GM18907 (cell line): ENCODE results near the gene NKAPD1.
A peak's percentile ranks its signal among the peaks of the same experiment; 100 is the strongest.
"Not testable (repeated sequence)": the region's sequence is repeated elsewhere in the genome, so short reads cannot be mapped to it uniquely, and the experiment has no call there.

Experiments used
- ATAC-seq: cut with Tn5 transposase; IDR thresholded peaks from one replicate; pipeline ENCODE4 v1.9.1; 2021; ENCODE audit warnings: mild to moderate bottlenecking, moderate library complexity; ENCODE audit not compliant: unreplicated experiment

Gene NKAPD1, protein sequence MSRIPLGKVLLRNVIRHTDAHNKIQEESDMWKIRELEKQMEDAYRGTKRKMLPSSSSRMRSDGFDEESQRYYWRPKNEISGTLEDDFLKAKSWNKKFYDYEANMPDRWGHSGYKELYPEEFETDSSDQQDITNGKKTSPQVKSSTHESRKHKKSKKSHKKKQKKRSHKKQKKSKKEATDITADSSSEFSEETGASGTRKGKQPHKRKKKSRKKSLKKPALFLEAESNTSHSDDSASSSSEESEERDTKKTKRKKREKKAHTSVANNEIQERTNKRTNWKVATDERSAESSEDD

DNA sequence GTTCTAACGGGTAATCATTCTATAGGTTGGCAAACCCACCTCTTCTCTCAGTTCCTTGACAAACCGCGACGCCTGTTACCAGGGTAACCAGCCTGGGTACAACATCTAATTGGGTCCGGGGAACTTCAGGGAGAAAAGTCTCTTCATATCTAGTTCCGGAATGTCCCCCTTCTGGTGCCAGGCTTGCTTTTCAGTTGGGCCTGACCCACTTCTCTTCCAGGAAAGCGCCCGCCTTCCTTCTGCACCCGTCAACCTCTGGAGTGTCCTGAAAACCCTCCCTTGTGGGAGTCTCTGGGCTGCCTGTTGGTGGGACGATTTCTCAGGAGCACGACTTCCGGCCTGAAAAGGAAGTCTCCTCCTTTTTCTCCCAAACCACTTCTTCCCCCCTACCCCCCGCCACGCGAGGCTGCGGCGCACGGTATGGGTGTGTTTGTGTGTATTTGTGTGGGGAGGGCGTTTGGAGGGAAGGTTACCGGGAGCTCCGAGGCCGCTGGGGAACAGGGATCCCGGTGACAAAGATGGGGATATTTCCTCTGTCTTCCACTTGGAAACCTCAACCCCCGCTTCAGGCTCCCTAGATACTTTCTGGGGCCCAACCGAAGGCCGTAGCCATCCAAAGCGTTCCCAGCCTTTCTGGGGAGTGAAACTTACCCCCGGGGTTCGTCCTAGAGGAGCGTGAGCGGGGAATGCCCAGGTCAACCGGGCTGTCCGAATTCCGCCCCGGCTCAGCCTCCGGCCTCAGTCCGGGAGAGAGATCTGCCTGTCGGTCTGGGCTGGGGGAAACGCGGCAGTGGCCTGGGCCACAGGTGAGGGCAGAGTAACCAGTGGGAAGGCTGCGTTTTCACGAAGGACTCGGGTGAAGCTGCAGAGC lies at the start of gene NKAPD1, which contains the start of gene PIH1D2:
Gene NKAPD1 (plus strand): TSS at position 359 of the 871 bp plus-strand sequence. CDS start 1,276 bp downstream, outside the sequence.
Gene PIH1D2 (minus strand): TSS at position 77 of the 871 bp plus-strand sequence. CDS start 843 bp downstream, outside the sequence.
- peak; percentile 91 for ATAC-seq

DNA sequence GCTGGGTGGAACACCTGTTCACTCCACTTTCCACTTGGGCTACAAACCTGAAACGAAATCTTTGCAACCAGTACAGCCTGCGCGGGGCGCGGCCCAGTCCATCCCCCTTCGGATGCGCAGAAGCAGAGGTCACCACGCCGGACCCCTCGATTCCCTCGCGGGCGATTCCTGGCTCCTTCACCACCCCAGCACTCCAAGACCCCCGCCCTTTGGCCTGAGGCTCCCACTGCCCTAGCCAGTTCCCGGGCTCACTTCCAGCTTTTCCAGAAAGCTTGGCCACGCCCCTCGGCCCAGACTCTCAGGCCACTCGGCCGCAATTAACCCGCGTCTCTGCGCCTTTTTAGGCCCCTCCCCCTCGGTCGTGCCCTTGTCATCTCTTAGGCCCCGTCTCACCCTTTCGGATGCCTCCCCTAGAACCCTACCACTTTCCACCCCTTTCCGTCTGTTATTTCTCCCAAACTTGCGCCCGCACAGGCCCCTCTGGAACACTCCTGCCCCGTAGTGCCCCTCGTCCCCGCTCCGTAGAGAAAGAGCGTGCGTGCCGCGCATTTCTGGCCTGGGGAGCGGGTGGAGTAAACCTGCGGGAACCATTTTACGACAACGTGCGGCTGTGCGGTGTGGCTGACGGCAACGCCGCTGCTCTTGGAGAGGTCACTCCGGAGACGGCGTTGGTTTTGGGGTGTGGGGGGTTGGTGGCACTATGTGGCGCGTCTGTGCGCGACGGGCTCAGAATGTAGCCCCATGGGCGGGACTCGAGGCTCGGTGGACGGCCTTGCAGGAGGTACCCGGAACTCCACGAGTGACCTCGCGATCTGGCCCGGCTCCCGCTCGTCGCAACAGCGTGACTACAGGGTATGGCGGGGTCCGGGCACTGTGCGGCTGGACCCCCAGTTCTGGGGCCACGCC lies 49.1 kb upstream of the NKAPD1 start, which contains the start of gene DLAT:
Gene DLAT (plus strand): TSS at position 636 of the 906 bp plus-strand sequence. CDS start 65 bp downstream, at position 701.
- ATAC-seq, result peak; percentile 81

DNA sequence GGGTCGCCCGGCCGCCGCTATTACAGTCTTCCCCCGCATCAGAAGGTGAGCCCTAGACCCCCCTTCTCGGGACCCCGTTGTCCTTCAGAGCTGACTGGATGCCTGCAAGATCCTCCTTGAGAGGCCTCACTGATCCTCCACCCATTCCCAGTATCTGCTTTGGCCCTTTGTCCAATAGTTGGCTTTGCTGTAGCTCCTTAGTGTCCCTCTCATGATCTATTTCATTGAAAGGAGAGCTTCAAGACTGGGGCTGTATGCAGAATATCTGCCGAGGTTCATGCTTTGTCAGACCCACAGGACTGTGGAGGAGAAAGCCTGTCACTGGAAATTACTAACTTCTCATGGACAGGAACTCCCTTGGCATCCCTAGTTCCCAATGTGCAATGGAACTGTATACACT lies 48.4 kb upstream of the NKAPD1 start:
- ATAC-seq, result peak; percentile 7

DNA sequence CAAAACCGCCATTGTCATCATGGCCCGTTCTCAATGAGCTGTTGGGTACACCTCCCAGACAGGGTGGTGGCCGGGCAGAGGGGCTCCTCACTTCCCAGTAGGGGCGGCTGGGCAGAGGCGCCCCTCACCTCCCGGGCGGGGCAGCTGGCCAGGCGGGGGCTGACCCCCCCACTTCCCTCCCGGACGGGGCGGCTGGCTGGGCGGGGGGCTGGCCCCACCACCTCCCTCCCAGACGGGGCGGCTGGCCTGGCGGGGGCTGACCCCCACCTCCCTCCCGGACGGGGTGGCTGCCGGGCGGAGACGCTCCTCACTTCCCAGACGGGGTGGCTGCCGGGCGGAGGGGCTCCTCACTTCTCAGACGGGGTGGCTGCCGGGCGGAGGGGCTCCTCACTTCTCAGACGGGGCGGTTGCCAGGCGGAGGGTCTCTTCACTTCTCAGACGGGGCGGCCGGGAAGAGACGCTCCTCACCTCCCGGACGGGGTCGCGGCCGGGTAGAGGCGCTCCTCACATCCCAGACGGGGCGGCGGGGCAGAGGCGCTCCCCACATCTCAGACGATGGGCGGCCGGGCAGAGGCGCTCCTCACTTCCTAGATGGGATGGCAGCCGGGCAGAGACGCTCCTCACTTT lies 47.2 kb upstream of the NKAPD1 start:
- ATAC-seq, result not testable (repeated sequence)

DNA sequence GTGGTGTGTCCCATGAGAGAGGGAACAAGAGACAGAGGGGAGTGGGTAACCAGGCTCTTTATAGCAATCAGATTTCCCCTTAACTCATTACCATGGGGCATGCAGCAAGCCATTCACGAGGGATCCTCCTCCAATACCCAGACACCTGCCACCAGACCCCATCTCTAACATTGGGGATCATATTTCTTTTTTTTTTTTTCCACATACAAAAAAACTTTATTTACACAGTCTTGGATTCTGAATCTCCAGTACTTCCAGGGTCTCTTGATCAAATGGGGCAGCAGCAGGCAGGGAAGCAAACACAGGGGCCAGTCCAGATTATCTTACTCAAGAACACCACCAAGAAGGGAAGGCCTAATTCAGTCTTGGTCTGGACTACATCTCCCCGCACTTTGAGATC lies 44.6 kb upstream of the NKAPD1 start:
- no peak for ATAC-seq

DNA sequence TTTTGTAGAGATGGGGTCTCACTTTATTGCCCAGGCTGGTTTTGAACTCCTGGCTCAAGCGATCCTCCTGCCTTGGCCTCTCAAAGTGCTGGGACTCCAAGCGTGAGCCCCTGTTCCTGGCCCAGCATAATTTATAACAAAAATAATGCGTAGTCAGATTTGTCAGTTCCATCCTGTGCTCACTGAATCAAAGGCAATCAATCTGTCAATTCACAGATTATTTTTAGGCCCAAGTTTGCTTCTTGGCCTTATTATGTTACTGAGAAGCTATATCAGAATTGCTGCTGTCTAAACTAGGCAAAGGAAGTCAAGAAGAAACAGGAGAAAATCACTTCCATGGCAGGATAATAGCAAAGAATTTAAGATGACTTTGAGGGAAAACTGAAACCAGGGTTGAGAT lies 40.2 kb upstream of the NKAPD1 start:
- no peak for ATAC-seq

DNA sequence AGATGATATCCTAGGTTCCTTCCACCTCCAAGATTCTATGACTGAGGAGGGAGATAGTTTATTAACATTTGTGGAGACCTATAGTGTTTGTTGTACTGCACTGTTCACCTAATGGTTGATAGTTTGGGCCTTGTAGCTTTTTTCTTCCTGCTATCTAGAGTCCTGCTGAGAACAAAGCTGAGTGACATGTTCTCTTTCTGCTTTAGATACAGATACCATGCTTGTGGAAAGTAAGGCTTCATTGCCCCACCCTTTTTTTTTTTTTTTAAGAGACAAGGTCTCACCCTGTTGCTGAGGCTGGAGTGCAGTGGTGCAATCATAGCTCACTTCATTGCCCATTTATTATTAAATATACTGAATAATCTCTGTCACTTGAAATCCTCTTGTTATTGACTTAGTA lies 36.6 kb upstream of the NKAPD1 start:
- ATAC-seq, result no peak

DNA sequence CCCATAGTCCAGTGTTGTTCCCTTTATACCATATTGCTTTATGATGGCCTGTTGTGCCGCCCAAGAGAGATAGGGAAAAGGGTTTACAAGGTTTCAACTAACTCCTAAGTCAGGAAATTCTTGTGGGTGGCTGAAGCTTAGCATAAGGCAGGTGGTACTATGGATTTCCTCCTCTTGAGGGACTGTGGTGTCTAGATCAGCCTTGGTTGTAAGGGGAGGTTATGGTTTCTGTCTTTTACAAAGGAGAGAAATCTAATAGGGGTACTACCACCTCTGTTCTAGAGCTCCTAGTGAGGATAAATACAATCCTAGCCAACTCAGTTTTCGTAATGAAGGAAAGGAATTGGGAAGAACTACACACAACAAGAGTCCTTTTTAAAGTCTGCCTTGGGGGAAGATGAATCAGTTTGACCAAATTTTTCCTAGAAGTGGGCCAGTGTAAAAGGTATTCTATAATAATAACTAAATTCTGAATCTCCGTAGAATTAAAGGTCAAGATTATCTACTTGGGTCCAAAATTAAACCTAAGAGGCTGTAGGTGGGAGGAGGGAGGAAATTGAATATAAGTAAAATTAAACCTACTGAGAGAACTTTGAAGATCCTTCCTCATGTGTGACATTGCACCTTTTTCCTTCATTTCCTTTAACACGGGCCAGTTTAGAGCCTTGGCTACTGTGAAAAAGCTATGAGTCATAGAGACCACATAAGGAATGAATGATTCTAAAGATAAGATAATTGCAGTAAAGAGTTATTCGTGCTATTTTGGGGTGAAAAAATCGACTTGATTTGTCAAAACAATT lies 31.7 kb upstream of the NKAPD1 start:
- ATAC-seq, result no peak

DNA sequence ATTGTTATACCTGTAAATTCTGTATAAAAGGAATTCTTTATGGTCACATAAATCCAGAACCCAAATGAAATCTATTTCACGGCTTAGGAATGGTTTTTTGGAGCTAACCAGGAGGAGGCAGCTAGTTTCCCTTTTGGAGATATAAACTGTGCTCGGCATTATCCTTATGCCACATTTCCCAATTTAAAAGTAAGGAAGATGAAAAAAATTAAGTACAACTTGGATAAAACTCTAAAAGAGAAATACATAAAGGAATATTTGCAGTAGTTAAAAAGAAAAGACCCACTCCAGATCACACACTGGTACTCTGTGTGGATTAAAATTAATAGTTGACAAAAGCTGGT lies 31.2 kb upstream of the NKAPD1 start:
- ATAC-seq, result no peak

DNA sequence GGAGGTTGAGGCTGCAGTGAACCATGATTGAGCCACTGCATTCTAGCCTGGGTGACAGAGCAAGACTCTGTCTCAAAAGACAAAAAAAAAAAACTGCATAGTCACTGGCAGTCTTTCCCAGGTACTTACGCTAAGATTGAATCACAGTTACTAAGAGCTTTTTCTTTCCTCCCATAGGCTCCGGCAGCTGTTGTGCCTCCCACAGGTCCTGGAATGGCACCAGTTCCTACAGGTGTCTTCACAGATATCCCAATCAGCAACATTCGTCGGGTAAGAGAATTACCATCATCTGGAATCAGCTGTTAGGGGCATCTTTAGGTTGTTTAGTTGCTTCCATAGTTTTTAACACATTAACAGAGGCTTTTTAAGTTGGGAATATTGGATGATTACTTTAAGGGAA lies 29.1 kb upstream of the NKAPD1 start:
- no peak for ATAC-seq

DNA sequence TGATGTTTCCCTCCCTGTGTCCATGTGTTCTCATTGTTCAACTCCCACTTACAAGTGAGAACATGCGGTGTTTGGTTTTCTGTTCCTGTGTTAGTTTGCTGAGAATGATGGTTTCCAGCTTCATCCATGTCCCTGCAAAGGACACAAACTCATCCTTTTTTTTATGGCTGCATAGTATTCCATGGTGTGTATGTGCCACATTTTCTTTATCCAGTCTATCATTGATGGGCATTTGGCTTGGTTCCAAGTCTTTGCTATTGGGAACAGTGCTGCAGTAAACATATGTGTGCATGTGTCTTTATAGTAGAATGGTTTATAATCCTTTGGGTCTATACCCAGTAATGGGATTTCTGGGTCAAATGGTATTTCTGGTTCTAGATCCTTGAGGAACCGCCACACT lies 27.5 kb upstream of the NKAPD1 start:
- ATAC-seq, result not testable (repeated sequence)

DNA sequence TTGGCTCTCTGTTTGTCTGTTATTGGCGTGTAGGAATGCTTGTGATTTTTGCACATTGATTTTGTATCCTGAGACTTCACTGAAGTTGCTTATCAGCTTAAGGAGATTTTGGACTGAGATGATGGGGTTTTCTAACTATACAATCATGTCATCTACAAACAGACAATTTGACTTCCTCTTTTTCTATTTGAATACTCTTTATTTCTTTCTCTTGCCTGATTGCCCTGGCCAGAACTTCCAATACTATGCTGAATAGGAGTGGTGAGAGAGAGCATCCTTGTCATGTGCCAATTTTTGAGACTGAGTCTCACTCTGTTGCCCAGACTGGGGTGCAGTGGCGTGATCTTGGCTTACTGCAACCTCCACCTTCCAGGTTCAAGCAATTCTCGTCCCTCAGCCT lies 25.8 kb upstream of the NKAPD1 start:
- not testable (repeated sequence) for ATAC-seq

DNA sequence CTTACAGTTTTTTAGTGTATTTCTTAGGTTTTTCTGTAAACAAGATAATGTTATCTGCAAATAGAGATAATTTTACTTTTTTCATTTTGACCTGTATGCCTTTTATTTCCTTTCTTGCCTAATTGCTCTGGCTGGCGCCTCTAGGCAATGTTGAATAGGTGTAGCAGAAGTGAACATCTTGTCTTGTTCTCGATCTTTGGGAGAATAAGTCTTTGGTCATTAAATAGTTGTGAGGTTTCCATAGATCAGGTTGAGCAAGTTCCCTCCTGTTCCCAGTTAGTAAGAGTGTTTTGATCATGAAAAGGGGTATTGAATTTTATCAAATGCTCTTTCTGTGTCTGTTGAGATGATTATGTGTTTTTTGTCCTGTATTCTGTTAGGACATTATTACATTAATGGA lies 24.3 kb upstream of the NKAPD1 start:
- ATAC-seq, result no peak

DNA sequence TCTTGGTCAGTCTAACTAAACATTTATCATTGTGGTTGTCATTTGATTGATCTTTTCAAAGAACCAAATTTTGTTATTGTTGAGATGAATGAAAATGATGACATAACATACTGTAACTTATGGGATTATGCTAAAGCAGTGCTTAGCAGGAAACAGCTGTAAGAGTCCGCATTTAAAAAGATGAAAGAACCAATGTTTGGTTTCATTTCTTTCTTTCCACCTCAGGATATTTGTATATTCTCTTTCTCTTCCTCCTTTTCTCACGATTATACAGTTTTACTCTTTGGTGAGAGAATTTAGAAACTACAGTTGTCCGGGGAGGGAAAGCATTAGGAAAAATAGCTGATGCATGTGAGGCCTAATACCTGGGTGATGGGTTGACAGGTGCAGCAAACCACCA lies 23.4 kb upstream of the NKAPD1 start:
- peak; percentile 79 for ATAC-seq

DNA sequence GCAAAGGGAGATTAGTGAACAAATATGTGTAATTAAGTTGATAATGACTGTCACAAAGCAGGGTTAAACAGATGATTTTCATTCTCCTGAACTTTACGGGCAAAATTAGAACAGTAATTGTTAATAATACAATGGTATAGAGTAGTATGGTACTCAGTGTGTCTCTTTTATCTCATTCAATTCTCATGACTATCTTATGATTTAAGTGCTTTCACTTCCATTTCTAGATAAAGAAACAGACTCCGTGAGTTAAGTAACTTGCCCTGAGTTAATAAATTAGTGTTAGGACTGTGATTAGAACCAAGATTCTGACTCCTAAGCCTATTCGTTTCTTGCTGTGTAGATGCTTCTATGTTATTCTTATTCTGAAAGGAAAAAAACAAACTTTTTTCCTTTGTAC lies 22.3 kb upstream of the NKAPD1 start:
- peak; percentile 48 for ATAC-seq

DNA sequence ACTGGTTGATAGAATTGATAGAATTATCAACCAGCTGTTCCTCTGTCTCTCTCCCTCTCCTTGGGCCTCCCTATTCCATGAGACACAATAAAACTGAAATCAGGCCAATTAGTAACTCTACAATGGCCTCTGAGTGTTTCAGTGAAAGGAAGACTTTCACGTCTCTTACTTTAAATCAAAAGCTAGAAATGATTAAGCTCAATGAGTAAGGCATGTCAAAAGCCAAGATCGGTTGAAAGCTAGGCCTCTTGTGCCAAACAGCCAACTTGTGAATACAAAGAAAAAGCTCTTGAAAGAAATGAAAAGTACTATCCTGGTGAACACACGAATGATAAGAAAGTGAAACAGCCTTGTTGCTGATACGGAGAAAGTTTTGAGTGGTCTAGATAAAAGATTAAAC lies 16.9 kb upstream of the NKAPD1 start:
- no peak for ATAC-seq

DNA sequence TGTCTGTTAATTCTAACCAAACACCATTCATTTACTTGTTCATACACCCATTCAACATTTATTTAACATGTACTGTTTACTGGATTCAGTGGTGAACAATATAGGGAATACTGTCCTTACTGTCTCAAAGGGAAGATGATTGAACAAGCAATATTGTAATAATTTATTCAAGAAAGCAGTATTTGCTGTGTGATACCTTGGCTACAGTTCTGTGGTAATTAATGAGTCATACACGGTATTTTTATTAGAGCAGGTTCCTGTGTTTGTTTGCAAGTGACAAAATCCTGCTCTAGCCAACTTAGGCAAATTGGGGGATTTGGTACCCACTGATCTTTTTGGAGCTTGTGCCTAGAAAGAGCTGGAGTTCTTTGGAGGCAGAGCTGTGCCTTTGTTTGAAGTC lies 16.0 kb upstream of the NKAPD1 start:
- ATAC-seq, result no peak

DNA sequence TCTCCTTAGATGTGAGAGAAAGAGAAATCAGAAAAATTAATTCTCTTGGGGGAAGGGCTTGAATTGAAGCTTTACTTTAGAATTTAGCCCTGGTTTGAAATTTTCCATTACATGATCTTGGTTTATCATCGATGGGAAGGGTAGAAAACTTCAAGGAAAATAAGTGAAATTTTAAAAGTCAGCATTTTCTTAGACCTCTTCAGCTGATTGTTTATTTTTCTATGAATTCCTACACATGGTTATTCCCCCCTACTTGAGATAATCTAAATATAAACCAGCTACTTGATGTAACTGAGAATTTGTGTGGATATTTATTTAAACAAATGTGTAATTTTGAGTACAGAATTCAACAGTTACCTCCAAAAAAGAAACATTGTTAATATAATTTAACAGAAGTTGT lies 11.2 kb upstream of the NKAPD1 start:
- no peak for ATAC-seq

DNA sequence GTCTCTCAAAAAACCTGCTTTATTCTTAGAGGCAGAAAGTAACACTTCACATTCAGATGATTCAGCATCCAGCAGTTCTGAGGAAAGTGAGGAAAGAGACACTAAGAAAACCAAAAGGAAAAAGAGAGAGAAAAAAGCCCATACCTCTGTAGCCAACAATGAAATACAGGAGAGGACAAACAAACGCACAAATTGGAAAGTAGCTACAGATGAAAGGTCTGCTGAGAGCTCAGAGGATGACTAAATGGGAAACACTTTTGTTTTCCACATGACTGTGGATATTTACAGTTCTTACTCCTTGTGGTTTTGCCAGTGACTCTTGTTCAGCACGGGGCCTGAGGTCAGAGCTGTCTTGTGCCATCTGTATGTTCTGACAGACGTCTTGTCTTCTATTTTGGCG lies 8.6 kb downstream of the NKAPD1 start:
- ATAC-seq, result no peak
